HepG2 (cell line): ENCODE results near the gene NCOA3.

Source experiments
- PBX3 ChIP-seq: sonication (generic); formaldehyde crosslinking; IDR thresholded peaks from 2 replicates; pipeline ENCODE4 v1.8.1; 2023; ENCODE audit warnings: missing genetic modification reagents, inconsistent platforms, borderline replicate concordance
- SP5 ChIP-seq: IDR thresholded peaks from 2 replicates; pipeline ENCODE4 v1.6.1; 2016; ENCODE audit warnings: low read depth, borderline replicate concordance
- ZBTB8A ChIP-seq: sonication (generic); formaldehyde crosslinking; IDR thresholded peaks from 2 replicates; pipeline ENCODE4 v1.4.0; 2020; ENCODE audit warnings: mild to moderate bottlenecking, low read depth, missing genetic modification reagents, borderline replicate concordance
- ZNF274 ChIP-seq: sonication (generic); formaldehyde crosslinking; IDR thresholded peaks from 2 replicates; pipeline ENCODE4 v1.5.1; 2020; ENCODE audit warnings: mild to moderate bottlenecking, missing genetic modification reagents
- ZNF317 ChIP-seq: sonication (generic); formaldehyde crosslinking; IDR thresholded peaks from 2 replicates; pipeline ENCODE4 v1.5.0; 2020; ENCODE audit warnings: mild to moderate bottlenecking, missing genetic modification reagents
- TF ChIP-seq, protein P1 (sequence below): sonication (generic); formaldehyde crosslinking; IDR thresholded peaks from 2 replicates; pipeline ENCODE4 v1.9.0; 2021; ENCODE audit warnings: missing genetic modification reagents, borderline replicate concordance
- TF ChIP-seq, protein P2 (sequence below): fragments of 450-650 bp; IDR thresholded peaks from 2 replicates; pipeline ENCODE4 v1.6.1; 2016

DNA sequence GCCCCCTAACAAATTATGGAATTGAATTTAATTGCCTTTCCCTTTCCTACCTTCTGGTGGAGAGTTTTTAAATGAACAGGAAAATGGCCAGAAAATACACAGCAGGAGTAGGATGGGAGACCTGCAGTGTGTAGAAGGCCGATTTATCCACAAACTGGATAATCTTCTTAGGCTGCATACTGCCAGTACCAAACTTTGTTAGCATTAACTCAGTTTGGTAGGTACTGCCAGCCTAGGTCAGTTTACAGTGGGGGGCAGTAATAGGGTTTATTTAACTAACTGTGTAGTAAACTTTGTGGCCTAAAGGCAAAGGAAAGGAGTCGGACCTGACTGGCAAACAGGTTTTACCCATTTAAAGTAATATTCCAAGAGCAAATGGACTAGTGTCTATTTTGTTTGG lies 4.6 kb downstream of the NCOA3 start:
- TF ChIP-seq, protein P1, sequence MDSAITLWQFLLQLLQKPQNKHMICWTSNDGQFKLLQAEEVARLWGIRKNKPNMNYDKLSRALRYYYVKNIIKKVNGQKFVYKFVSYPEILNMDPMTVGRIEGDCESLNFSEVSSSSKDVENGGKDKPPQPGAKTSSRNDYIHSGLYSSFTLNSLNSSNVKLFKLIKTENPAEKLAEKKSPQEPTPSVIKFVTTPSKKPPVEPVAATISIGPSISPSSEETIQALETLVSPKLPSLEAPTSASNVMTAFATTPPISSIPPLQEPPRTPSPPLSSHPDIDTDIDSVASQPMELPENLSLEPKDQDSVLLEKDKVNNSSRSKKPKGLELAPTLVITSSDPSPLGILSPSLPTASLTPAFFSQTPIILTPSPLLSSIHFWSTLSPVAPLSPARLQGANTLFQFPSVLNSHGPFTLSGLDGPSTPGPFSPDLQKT = no peak
- TF ChIP-seq ZNF317 = no peak
- TF ChIP-seq, protein P2, sequence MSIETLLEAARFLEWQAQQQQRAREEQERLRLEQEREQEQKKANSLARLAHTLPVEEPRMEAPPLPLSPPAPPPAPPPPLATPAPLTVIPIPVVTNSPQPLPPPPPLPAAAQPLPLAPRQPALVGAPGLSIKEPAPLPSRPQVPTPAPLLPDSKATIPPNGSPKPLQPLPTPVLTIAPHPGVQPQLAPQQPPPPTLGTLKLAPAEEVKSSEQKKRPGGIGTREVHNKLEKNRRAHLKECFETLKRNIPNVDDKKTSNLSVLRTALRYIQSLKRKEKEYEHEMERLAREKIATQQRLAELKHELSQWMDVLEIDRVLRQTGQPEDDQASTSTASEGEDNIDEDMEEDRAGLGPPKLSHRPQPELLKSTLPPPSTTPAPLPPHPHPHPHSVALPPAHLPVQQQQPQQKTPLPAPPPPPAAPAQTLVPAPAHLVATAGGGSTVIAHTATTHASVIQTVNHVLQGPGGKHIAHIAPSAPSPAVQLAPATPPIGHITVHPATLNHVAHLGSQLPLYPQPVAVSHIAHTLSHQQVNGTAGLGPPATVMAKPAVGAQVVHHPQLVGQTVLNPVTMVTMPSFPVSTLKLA = no peak
- TF ChIP-seq PBX3 (CRISPR knock-in tag) = no peak
- no peak for TF ChIP-seq ZBTB8A (CRISPR knock-in tag)
- no peak for TF ChIP-seq SP5 (CRISPR knock-in tag)
- TF ChIP-seq ZNF274 = no peak
